CD8-positive, alpha-beta memory T cell (primary cell): ENCODE data around the gene CCDC61. TPM values are rescaled to one million over a fixed set of nuclear protein-coding genes. Genes with fewer than 3 reads are reported as not detected.

Experiments used
- CTCF ChIA-PET: fragments of 350-600 bp; sonication (Branson Sonifier 250); formaldehyde crosslinking; loops from one replicate; lab custom pipeline; 2021; ENCODE audit warnings: antibody characterized with exemption; lab: Charles Lee
- POLR2A ChIA-PET: fragments of 350-600 bp; sonication (Branson Sonifier 250); formaldehyde crosslinking; loops from one replicate; lab custom pipeline; 2021; ENCODE audit warnings: antibody characterized with exemption; lab: Charles Lee
- DNase-seq, 5 donors: peaks; one replicate each; pipeline versions ENCODE4 v3.0.0 to v3.0.0-alpha.2; 2020 to 2022; ENCODE audit warnings: mixed read lengths in 1 of 5
- H3K27ac ChIP-seq: one replicate; pipeline ENCODE4 v1.7.0; 2013; ENCODE audit warnings: low read depth, mild to moderate bottlenecking, low read length, moderate library complexity
- H3K27me3 ChIP-seq: 2 replicates; pipeline ENCODE4 v1.7.0; 2013; ENCODE audit warnings: low read length, mild to moderate bottlenecking; ENCODE audit not compliant: insufficient read depth, poor library complexity, severe bottlenecking
- H3K36me3 ChIP-seq: 2 replicates; pipeline ENCODE4 v1.7.0; 2013; ENCODE audit warnings: mild to moderate bottlenecking, low read length, moderate library complexity; ENCODE audit not compliant: insufficient read depth
- H3K4me1 ChIP-seq: 2 replicates; pipeline ENCODE4 v1.7.0; 2013; ENCODE audit warnings: mild to moderate bottlenecking, low read length, moderate library complexity; ENCODE audit not compliant: insufficient read depth
- H3K4me3 ChIP-seq: 2 replicates; pipeline ENCODE4 v1.7.0; 2013; ENCODE audit warnings: mild to moderate bottlenecking, low read length
- H3K9me3 ChIP-seq: 2 replicates; pipeline ENCODE4 v1.7.0; 2013; ENCODE audit warnings: mild to moderate bottlenecking, low read length
- H3K27ac Mint-ChIP-seq, 8 donors: one replicate each; pipeline ENCODE4 v1.8.0; 2020 to 2021; ENCODE audit warnings: mixed read lengths in 8 of 8, mild to moderate bottlenecking in 6 of 8, inconsistent platforms in 3 of 8, moderate library complexity in 3 of 8
- H3K27me3 Mint-ChIP-seq, 2 donors: one replicate each; pipeline ENCODE4 v1.8.0; 2020 to 2021; ENCODE audit warnings: mixed read lengths in 2 of 2, mild to moderate bottlenecking in 1 of 2, moderate library complexity in 1 of 2
- H3K36me3 Mint-ChIP-seq, 3 donors: one replicate each; pipeline ENCODE4 v1.8.0; 2020 to 2021; ENCODE audit warnings: mixed read lengths in 3 of 3, inconsistent platforms in 1 of 3, mild to moderate bottlenecking in 1 of 3
- H3K4me1 Mint-ChIP-seq, 3 donors: one replicate each; pipeline ENCODE4 v1.8.0; 2020 to 2021; ENCODE audit warnings: mixed read lengths in 3 of 3, inconsistent platforms in 1 of 3, mild to moderate bottlenecking in 1 of 3
- H3K4me3 Mint-ChIP-seq, 7 donors: one replicate each; pipeline ENCODE4 v1.8.0; 2020 to 2021; ENCODE audit warnings: mixed read lengths in 7 of 7, mild to moderate bottlenecking in 6 of 7, moderate library complexity in 4 of 7, inconsistent platforms in 2 of 7
- H3K9me3 Mint-ChIP-seq, 5 donors: one replicate each; pipeline ENCODE4 v1.8.0; 2020 to 2022; ENCODE audit warnings: mixed read lengths in 5 of 5, mild to moderate bottlenecking in 3 of 5, moderate library complexity in 2 of 5, inconsistent platforms in 1 of 5
- polyA plus RNA-seq: library from polyadenylated mRNA; unstranded; fragments of 300-500 nt; fragmentation: Illumina TruSeq; gene quantifications from one replicate; pipeline ENCODE4 v1.2.3, GENCODE V29; 2021
- total RNA-seq, 2 experiments: library from RNA; stranded (reverse); gene quantifications; one replicate each; pipeline ENCODE4 v1.2.3, GENCODE V29; 2021

Gene CCDC61
- total and polyA plus RNA-seq, 3 experiments from 2014 or later, result 13.8 to 23.3 (median 20.0) TPM

- H3K9me3 Mint-ChIP-seq, result no peaks in the 10 kb centered on the region
- H3K27me3 Mint-ChIP-seq, result peaks cover 7 to 11% of the 10 kb centered on the region in 2 donors
- Histone ChIP-seq H3K27ac (no peak overlapping the region), H3K27me3 (peaks cover 5% of the 10 kb centered on the region), H3K4me3 (peak overlapping the region; percentile 83), H3K9me3 (no peaks in the 10 kb centered on the region), H3K36me3 (no peaks in the 10 kb centered on the region), H3K4me1 (peaks cover 10% of the 10 kb centered on the region)
- H3K36me3 Mint-ChIP-seq, result peaks cover 0 to 5% (median 1%) of the 10 kb centered on the region in 3 donors
- CTCF ChIA-PET, result interaction anchor here (1.2 to 5.0 kb wide), 3 partner anchors 10 to 88 kb away, joined by 3 to 23 read pairs (median 7); no protein-coding TSS in a partner anchor
- POLR2A ChIA-PET, result interaction anchor here (1.6 kb wide), 1 partner anchor 130 kb away, joined by 5 read pairs; the partner anchor contains the start of gene IRF2BP1
- peak; percentile 33 to 65 (median 41) for DNase-seq
- H3K27ac Mint-ChIP-seq, result peak overlapping the region in 6 of 8 donors; percentile 70 to 89 (median 79)
- peak overlapping the region; percentile 88 to 96 (median 91) for H3K4me3 Mint-ChIP-seq
- peaks cover 13 to 22% (median 19%) of the 10 kb centered on the region in 3 donors for H3K4me1 Mint-ChIP-seq
These were observed 20.6 kb downstream of the CCDC61 start for GRCh38 chr19:46015687-46016425.

- Histone ChIP-seq H3K27me3 (peaks cover 5% of the 10 kb centered on the region), H3K4me3 (peak overlapping the region; percentile 83), H3K4me1 (peaks cover 10% of the 10 kb centered on the region), H3K36me3 (no peaks in the 10 kb centered on the region), H3K9me3 (no peaks in the 10 kb centered on the region), H3K27ac (no peak overlapping the region)
- DNase-seq, result peak; percentile 74 to 85 (median 76)
- ChIA-PET CTCF (interaction anchor here (1.0 to 5.0 kb wide), 10 partner anchors 9 to 249 kb away, joined by 3 to 23 read pairs (median 5); partner anchors contain the start of genes CCDC61 and IRF2BP1), POLR2A (interaction anchor here (0.5 to 1.6 kb wide), 2 partner anchors 130 to 307 kb away, joined by 3 to 5 read pairs; partner anchors contain the start of gene IRF2BP1)
- peaks cover 7 to 11% of the 10 kb centered on the region in 2 donors for H3K27me3 Mint-ChIP-seq
- H3K4me3 Mint-ChIP-seq, result peak overlapping the region; percentile 88 to 96 (median 91)
- peak overlapping the region in 7 of 8 donors; percentile 70 to 93 (median 82) for H3K27ac Mint-ChIP-seq
- H3K9me3 Mint-ChIP-seq, result no peaks in the 10 kb centered on the region
- peaks cover 13 to 22% (median 19%) of the 10 kb centered on the region in 3 donors for H3K4me1 Mint-ChIP-seq
- peaks cover 0 to 1% (median under 1%) of the 10 kb centered on the region in 3 donors for H3K36me3 Mint-ChIP-seq
These were observed 21.3 kb downstream of the CCDC61 start for GRCh38 chr19:46016426-46017094.

- Mint-ChIP-seq H3K4me1 (peaks cover 13 to 22% (median 19%) of the 10 kb centered on the region in 3 donors), H3K36me3 (peaks cover 0 to 1% (median 0%) of the 10 kb centered on the region in 3 donors), H3K27me3 (peaks cover 7 to 11% of the 10 kb centered on the region in 2 donors), H3K9me3 (no peaks in the 10 kb centered on the region), H3K27ac (peak overlapping the region in 1 of 8 donors; percentile 55), H3K4me3 (peak overlapping the region; percentile 68 to 96 (median 91))
- Histone ChIP-seq H3K4me3 (no peak overlapping the region), H3K27me3 (peaks cover 5% of the 10 kb centered on the region), H3K36me3 (no peaks in the 10 kb centered on the region), H3K27ac (no peak overlapping the region), H3K4me1 (peaks cover 10% of the 10 kb centered on the region), H3K9me3 (no peaks in the 10 kb centered on the region)
- no peak for DNase-seq
- ChIA-PET POLR2A (interaction anchor here (1.6 kb wide), 1 partner anchor 131 kb away, joined by 5 read pairs; the partner anchor contains the start of gene IRF2BP1), CTCF (interaction anchor here (1.0 to 5.0 kb wide), 10 partner anchors 9 to 248 kb away, joined by 3 to 23 read pairs (median 5); partner anchors contain the start of genes CCDC61 and IRF2BP1)
These were observed 21.8 kb downstream of the CCDC61 start for GRCh38 chr19:46017095-46017429.

- Histone ChIP-seq H3K9me3 (no peaks in the 10 kb centered on the region), H3K27ac (no peak overlapping the region), H3K4me3 (no peak overlapping the region), H3K4me1 (peaks cover 10% of the 10 kb centered on the region), H3K27me3 (peaks cover 6% of the 10 kb centered on the region), H3K36me3 (no peaks in the 10 kb centered on the region)
- no peak for DNase-seq
- CTCF ChIA-PET, result interaction anchor here (1.0 to 5.0 kb wide), 6 partner anchors 10 to 247 kb away, joined by 3 to 23 read pairs (median 5); partner anchors contain the start of genes CCDC61 and IRF2BP1
- H3K36me3 Mint-ChIP-seq, result peaks cover 0 to 1% (median 0%) of the 10 kb centered on the region in 3 donors
- H3K9me3 Mint-ChIP-seq, result no peaks in the 10 kb centered on the region
- H3K27ac Mint-ChIP-seq, result no peak overlapping the region
- POLR2A ChIA-PET, result no interaction called here
- peak overlapping the region in 3 of 7 donors; percentile 23 to 72 (median 67) for H3K4me3 Mint-ChIP-seq
- H3K27me3 Mint-ChIP-seq, result peaks cover 7 to 11% of the 10 kb centered on the region in 2 donors
- H3K4me1 Mint-ChIP-seq, result peaks cover 13 to 22% (median 19%) of the 10 kb centered on the region in 3 donors
These were observed 22.8 kb downstream of the CCDC61 start for GRCh38 chr19:46017874-46018675.

GRCh38 chr19:46018729-46019251 is 23.5 kb downstream of the CCDC61 start:
- Mint-ChIP-seq H3K4me3 (peak overlapping the region in 2 of 7 donors; percentile 67 to 72), H3K36me3 (peaks cover 0 to 3% (median 0%) of the 10 kb centered on the region in 3 donors), H3K27me3 (peaks cover 12 to 14% of the 10 kb centered on the region in 2 donors), H3K27ac (no peak overlapping the region), H3K9me3 (no peaks in the 10 kb centered on the region), H3K4me1 (peaks cover 13 to 22% (median 19%) of the 10 kb centered on the region in 3 donors)
- Histone ChIP-seq H3K27me3 (peaks cover 8% of the 10 kb centered on the region), H3K4me1 (peaks cover 10% of the 10 kb centered on the region), H3K36me3 (no peaks in the 10 kb centered on the region), H3K4me3 (no peak overlapping the region), H3K9me3 (no peaks in the 10 kb centered on the region), H3K27ac (no peak overlapping the region)
- CTCF ChIA-PET, result interaction anchor here (1.4 to 5.0 kb wide), 2 partner anchors 9 to 10 kb away, joined by 4 to 23 read pairs; no protein-coding TSS in a partner anchor
- POLR2A ChIA-PET, result interaction anchor here (0.6 kb wide), 1 partner anchor 15 kb away, joined by 3 read pairs; no protein-coding TSS in a partner anchor
- no peak for DNase-seq

- POLR2A ChIA-PET, result interaction anchor here (0.6 kb wide), 1 partner anchor 14 kb away, joined by 3 read pairs; no protein-coding TSS in a partner anchor
- Histone ChIP-seq H3K9me3 (no peaks in the 10 kb centered on the region), H3K36me3 (no peaks in the 10 kb centered on the region), H3K27me3 (peaks cover 11% of the 10 kb centered on the region), H3K4me1 (peaks cover 10% of the 10 kb centered on the region), H3K4me3 (no peak overlapping the region), H3K27ac (no peak overlapping the region)
- peak overlapping the region in 1 of 7 donors; percentile 67 for H3K4me3 Mint-ChIP-seq
- H3K27ac Mint-ChIP-seq, result no peak overlapping the region
- H3K9me3 Mint-ChIP-seq, result no peaks in the 10 kb centered on the region
- H3K4me1 Mint-ChIP-seq, result peaks cover 13 to 21% (median 19%) of the 10 kb centered on the region in 3 donors
- H3K36me3 Mint-ChIP-seq, result peaks cover 0 to 3% (median 0%) of the 10 kb centered on the region in 3 donors
- no peak for DNase-seq
- peaks cover 13 to 17% of the 10 kb centered on the region in 2 donors for H3K27me3 Mint-ChIP-seq
- CTCF ChIA-PET, result interaction anchor here (1.4 to 5.0 kb wide), 2 partner anchors 9 to 10 kb away, joined by 4 to 23 read pairs; no protein-coding TSS in a partner anchor
These were observed 24.0 kb downstream of the CCDC61 start for GRCh38 chr19:46019270-46019669.

- Histone ChIP-seq H3K9me3 (no peaks in the 10 kb centered on the region), H3K27me3 (peaks cover 6% of the 10 kb centered on the region), H3K27ac (no peak overlapping the region), H3K4me3 (no peak overlapping the region), H3K4me1 (peaks cover 12% of the 10 kb centered on the region), H3K36me3 (no peaks in the 10 kb centered on the region)
- H3K9me3 Mint-ChIP-seq, result no peaks in the 10 kb centered on the region
- peaks cover 0 to 3% (median 0%) of the 10 kb centered on the region in 3 donors for H3K36me3 Mint-ChIP-seq
- H3K27ac Mint-ChIP-seq, result no peak overlapping the region
- no peak for DNase-seq
- H3K27me3 Mint-ChIP-seq, result peaks cover 9 to 22% of the 10 kb centered on the region in 2 donors
- H3K4me1 Mint-ChIP-seq, result peaks cover 7 to 19% (median 13%) of the 10 kb centered on the region in 3 donors
- POLR2A ChIA-PET, result no interaction called here
- CTCF ChIA-PET, result interaction anchor here (5.0 kb wide), 1 partner anchor 8 kb away, joined by 23 read pairs; no protein-coding TSS in a partner anchor
- H3K4me3 Mint-ChIP-seq, result no peak overlapping the region
These were observed 25.5 kb downstream of the CCDC61 start for GRCh38 chr19:46020819-46021125.
